Muscle of leg (tissue), 11 donors: ENCODE measurements around the gene HAVCR1. TPM values are rescaled to one million over a fixed set of nuclear protein-coding genes. Genes with fewer than 3 reads are reported as not detected.
"Not testable (repeated sequence)": the region's sequence is repeated elsewhere in the genome, so short reads cannot be mapped to it uniquely, and the experiment has no call there.

ENCODE experiments used
- DNase-seq: peaks from one replicate; pipeline ENCODE4 v3.0.0; 2013
- H3K27ac ChIP-seq: one replicate; pipeline ENCODE4 v1.5.1; 2013; ENCODE audit warnings: mild to moderate bottlenecking, low read length, control low read depth
- H3K27me3 ChIP-seq: one replicate; pipeline ENCODE4 v1.6.1; 2013; ENCODE audit warnings: low read length; ENCODE audit not compliant: control insufficient read depth, insufficient read depth
- H3K36me3 ChIP-seq: one replicate; pipeline ENCODE4 v1.6.1; 2013; ENCODE audit warnings: low read length; ENCODE audit not compliant: control insufficient read depth, insufficient read depth
- H3K4me1 ChIP-seq: one replicate; pipeline ENCODE4 v1.6.1; 2013; ENCODE audit warnings: low read length; ENCODE audit not compliant: control insufficient read depth, insufficient read depth
- H3K4me3 ChIP-seq: one replicate; pipeline ENCODE4 v1.5.1; 2013; ENCODE audit warnings: low read length, control low read depth
- H3K9me3 ChIP-seq: replicated peaks from 2 replicates; pipeline ENCODE4 v1.6.1; 2013; ENCODE audit warnings: low read depth, low read length; ENCODE audit not compliant: control insufficient read depth
- WGBS: methylation state at CpG from one replicate; pipeline ENCODE4 v1.1.5; 2013; ENCODE audit warnings: missing lambda C conversion rate; ENCODE audit not compliant: insufficient coverage; 5-methylcytosine and 5-hydroxymethylcytosine counted together
- polyA plus RNA-seq, 8 donors: library from polyadenylated mRNA; unstranded; fragments of 120-200 nt; gene quantifications; one replicate each; pipeline versions ENCODE4 v1.2.1 to v1.2.3, GENCODE V29; 2013; ENCODE audit warnings: inconsistent platforms in 1 of 8, low replicate concordance in 1 of 8; ENCODE audit not compliant: insufficient read length in 8 of 8, insufficient read depth in 1 of 8
- total RNA-seq: library from RNA; stranded (reverse); fragments of 120-200 nt; gene quantifications from one replicate; pipeline ENCODE4 v1.2.4, GENCODE V29; 2013

HAVCR1 gene
- total and polyA plus RNA-seq, 9 donors, result 0.04 to 0.94 (median 0.16) TPM; not detected in 4

DNA sequence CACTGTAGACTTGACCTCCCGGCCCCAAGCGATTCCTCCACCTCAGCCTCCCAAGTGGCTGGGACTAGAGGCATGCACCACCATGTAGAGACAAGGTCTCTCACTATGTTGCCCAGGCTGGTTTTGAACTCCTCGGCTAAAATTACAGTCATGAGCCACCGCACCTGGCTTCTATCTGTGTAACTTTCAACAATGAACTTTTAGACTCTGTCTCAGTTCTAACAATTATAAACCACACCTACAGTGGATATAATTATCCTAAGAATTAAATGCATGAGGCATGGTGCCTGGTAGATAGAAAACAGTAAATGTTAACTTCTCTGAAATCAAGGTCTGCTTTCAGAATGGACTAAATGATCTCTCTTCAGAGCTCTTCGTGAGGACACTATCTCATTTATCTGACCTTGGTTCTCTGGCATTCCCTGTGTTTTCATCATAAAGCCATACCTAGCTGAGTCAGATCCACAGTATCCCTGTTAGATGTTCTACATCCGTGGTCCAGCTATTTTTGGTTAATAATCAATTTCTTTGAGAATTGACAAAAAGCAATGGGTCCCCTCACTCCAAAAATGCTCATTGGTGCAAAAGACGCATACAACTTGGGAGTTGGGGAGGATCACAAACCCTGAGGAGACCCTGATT, 7.2 kb downstream of the HAVCR1 start:
- Histone ChIP-seq H3K4me3 (no peak overlapping the region), H3K36me3 (no peaks in the 10 kb centered on the region), H3K4me1 (no peaks in the 10 kb centered on the region), H3K27ac (no peak overlapping the region), H3K27me3 (no peaks in the 10 kb centered on the region), H3K9me3 (no peaks in the 10 kb centered on the region)
- WGBS, result 78% methylated on average over 4 of the region's 7 CpGs
- DNase-seq, result no peak

GRCh38 chr5:157050050-157050449, 8.9 kb downstream of the HAVCR1 start:
- no peak overlapping the region for H3K27ac ChIP-seq
- H3K9me3 ChIP-seq, result no peaks in the 10 kb centered on the region
- DNase-seq, result no peak
- no peaks in the 10 kb centered on the region for H3K4me1 ChIP-seq
- 55% methylated on average over 5 of the region's 5 CpGs for WGBS
- H3K27me3 ChIP-seq, result no peaks in the 10 kb centered on the region
- no peak overlapping the region for H3K4me3 ChIP-seq
- no peaks in the 10 kb centered on the region for H3K36me3 ChIP-seq

DNA sequence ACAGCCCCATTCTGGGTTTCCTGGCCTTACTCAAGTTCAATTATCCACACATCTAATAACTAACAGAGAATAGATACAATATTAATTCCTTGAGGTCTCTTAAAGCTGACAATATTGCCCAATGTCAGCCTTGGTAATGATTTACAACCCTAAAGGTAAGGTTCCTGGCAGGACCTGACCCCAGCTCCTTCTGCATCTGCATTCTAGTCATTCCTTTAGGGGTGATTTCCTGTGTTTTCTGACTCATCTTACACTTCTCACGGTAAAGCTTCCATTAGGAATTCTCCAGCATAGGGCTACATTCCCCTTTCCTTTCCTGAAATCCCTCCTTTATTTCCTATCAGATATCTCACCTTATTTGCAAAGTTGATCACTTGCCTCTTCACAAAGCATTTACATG, 9.3 kb downstream of the HAVCR1 start:
- no peaks in the 10 kb centered on the region for H3K36me3 ChIP-seq
- no peak overlapping the region for H3K4me3 ChIP-seq

DNA sequence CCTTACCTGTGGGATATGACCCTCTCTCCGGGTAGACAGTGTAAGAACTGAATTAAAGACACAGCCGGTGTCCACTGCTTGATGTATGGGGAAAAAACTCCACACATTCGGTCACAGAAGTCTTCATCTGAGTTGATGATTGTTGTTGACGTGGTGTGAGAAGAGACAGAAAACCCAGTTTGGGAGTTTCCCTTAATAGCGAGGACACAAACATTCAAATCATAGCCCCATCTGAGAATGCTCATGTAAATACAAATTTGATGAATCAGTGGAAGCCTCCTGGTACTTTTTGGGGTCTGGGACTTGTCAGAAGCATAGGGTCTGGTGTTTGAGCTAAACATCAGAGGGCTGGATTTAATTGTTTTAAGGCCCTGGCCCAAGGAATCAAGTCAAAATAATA, 11.0 kb downstream of the HAVCR1 start:
- H3K4me3 ChIP-seq, result no peak overlapping the region
- H3K27ac ChIP-seq, result no peak overlapping the region
- WGBS, result 71% methylated on average over 2 of the region's 5 CpGs
- no peaks in the 10 kb centered on the region for H3K9me3 ChIP-seq
- no peaks in the 10 kb centered on the region for H3K27me3 ChIP-seq
- no peaks in the 10 kb centered on the region for H3K36me3 ChIP-seq
- DNase-seq, result no peak
- H3K4me1 ChIP-seq, result no peaks in the 10 kb centered on the region

More for the DNA sequence above, 9.3 kb downstream of the HAVCR1 start:
- Histone ChIP-seq H3K27ac (no peak overlapping the region), H3K27me3 (no peaks in the 10 kb centered on the region), H3K9me3 (no peaks in the 10 kb centered on the region), H3K4me1 (no peaks in the 10 kb centered on the region)
- WGBS, result 0% methylated on average over 1 of the region's 1 CpG
- no peak for DNase-seq

DNA sequence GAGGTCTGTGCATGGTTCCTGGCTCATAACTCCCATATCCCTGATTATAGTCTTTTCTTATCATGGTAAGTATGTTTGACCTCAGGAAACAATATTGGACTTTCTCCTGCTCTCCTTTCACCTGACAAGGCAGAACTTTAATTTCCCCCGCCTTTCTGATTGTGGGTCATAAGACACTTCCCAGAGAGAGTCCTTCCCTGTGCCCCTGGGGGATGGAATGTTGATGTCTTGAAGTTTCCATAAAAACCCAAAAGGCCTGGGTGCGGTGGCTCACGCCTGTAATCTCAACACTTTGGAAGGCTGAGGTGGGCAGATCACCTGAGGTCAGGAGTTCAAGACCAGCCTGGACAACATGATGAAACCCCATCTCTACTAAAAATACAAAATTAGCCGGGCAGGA, 11.9 kb downstream of the HAVCR1 start:
- not testable (repeated sequence) for H3K36me3 ChIP-seq, H3K9me3 ChIP-seq, H3K4me3 ChIP-seq, DNase-seq, H3K4me1 ChIP-seq, H3K27me3 ChIP-seq, H3K27ac ChIP-seq
- no CpG with 5 or more reads among the region's 4 CpGs for WGBS

GRCh38 chr5:157046041-157046440, 12.9 kb downstream of the HAVCR1 start:
- Histone ChIP-seq H3K9me3 (no peaks in the 10 kb centered on the region), H3K36me3 (no peaks in the 10 kb centered on the region), H3K4me3 (no peak overlapping the region), H3K27ac (no peak overlapping the region), H3K4me1 (no peaks in the 10 kb centered on the region), H3K27me3 (no peaks in the 10 kb centered on the region)
- DNase-seq, result peak; percentile 12
- WGBS, result 83% methylated on average over 3 of the region's 3 CpGs

DNA sequence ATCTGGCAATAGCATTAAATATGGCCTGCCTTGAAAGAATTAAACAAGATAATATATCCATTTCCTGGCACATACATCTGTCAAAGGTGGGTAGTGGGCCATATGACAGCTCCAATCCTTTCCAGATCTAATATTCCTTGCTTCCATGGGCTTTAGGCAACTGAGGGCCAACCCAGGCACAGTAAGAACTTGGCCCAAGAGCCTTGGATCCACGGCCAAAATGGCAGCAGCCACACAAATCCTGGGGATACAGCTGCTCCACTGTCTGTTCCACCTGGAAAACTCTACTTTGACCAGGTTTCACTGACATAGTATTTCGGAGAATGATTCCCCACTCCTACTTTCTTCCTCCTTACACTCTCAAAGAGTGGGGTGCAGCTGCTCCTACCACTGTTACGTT, 13.3 kb downstream of the HAVCR1 start:
- no peak for DNase-seq
- H3K4me3 ChIP-seq, result no peak overlapping the region
- no peak overlapping the region for H3K27ac ChIP-seq
- no peaks in the 10 kb centered on the region for H3K27me3 ChIP-seq
- H3K36me3 ChIP-seq, result no peaks in the 10 kb centered on the region
- H3K4me1 ChIP-seq, result no peaks in the 10 kb centered on the region
- H3K9me3 ChIP-seq, result no peaks in the 10 kb centered on the region
- 92% methylated on average over 2 of the region's 3 CpGs for WGBS

GRCh38 chr5:157038568-157039187, 20.2 kb downstream of the HAVCR1 start:
- Histone ChIP-seq H3K27me3 (no peaks in the 10 kb centered on the region), H3K9me3 (no peaks in the 10 kb centered on the region), H3K4me1 (no peaks in the 10 kb centered on the region), H3K36me3 (no peaks in the 10 kb centered on the region), H3K4me3 (no peak overlapping the region), H3K27ac (no peak overlapping the region)
- 60% methylated on average over 1 of the region's 5 CpGs for WGBS
- no peak for DNase-seq

GRCh38 chr5:157034106-157035072, 24.5 kb downstream of the HAVCR1 start:
- not testable (repeated sequence) for DNase-seq, H3K27ac ChIP-seq, H3K27me3 ChIP-seq, H3K9me3 ChIP-seq, H3K36me3 ChIP-seq, H3K4me1 ChIP-seq, H3K4me3 ChIP-seq
- 57% methylated on average over 10 of the region's 17 CpGs for WGBS

- no peaks in the 10 kb centered on the region for H3K36me3 ChIP-seq
- no peak for DNase-seq
- H3K4me1 ChIP-seq, result no peaks in the 10 kb centered on the region
- no CpG with 5 or more reads among the region's 4 CpGs for WGBS
- no peak overlapping the region for H3K27ac ChIP-seq
- no peak overlapping the region for H3K4me3 ChIP-seq
- no peaks in the 10 kb centered on the region for H3K27me3 ChIP-seq
- H3K9me3 ChIP-seq, result no peaks in the 10 kb centered on the region
Measured at GRCh38 chr5:157033071-157033583, 25.8 kb downstream of the HAVCR1 start.
